ENCODE data around the gene DPP6. TPM values are rescaled to one million over a fixed set of nuclear protein-coding genes. Genes with fewer than 3 reads are reported as not detected.

Gene DPP6
- total RNA-seq, 2 donors from 2014 or later: 0.05 to 38.7 TPM

DNA sequence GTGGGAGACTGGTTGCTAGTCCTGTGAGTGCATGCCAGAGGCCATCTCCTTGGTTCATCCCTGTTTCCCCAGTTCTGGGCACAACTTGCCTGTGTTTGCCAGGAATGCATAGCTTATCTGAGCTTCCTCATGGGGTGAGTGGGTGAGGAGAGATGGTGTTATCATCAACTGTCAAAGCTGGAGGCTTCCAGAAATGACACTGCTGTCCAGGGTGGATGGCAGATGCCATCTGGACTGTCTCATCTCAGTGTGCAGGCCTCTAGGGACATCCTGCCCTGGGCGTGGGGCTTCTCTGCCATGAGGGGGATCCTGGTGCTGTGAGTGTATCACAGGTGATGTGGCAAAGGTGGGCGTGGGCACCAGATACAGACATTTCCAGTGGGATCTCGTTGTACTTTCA lies 328.6 kb downstream of the DPP6 start:
- H3K9me3 ChIP-seq: no peaks in the 10 kb centered on the region
- intact Hi-C loops (cut with DNase I): no loop called here
- TF ChIP-seq, protein P1, sequence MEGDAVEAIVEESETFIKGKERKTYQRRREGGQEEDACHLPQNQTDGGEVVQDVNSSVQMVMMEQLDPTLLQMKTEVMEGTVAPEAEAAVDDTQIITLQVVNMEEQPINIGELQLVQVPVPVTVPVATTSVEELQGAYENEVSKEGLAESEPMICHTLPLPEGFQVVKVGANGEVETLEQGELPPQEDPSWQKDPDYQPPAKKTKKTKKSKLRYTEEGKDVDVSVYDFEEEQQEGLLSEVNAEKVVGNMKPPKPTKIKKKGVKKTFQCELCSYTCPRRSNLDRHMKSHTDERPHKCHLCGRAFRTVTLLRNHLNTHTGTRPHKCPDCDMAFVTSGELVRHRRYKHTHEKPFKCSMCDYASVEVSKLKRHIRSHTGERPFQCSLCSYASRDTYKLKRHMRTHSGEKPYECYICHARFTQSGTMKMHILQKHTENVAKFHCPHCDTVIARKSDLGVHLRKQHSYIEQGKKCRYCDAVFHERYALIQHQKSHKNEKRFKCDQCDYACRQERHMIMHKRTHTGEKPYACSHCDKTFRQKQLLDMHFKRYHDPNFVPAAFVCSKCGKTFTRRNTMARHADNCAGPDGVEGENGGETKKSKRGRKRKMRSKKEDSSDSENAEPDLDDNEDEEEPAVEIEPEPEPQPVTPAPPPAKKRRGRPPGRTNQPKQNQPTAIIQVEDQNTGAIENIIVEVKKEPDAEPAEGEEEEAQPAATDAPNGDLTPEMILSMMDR (IDR thresholded peaks at IDR 0.05): no peak
- TF ChIP-seq POLR2A (IDR thresholded peaks at IDR 0.05) (no peak), POLR2AphosphoS5 (IDR thresholded peaks at IDR 0.05) (no peak)
- no peak for DNase-seq (ENCODE audit: low spot score)
- H3K36me3 ChIP-seq: no peaks in the 10 kb centered on the region
- 86% methylated on average over 3 of the region's 3 CpGs for WGBS
- H3K4me1 ChIP-seq (replicated peaks): no peaks in the 10 kb centered on the region
- H3K27ac ChIP-seq: no peak overlapping the region
- H3K27me3 ChIP-seq (replicated peaks; ENCODE audit: insufficient read depth): no peaks in the 10 kb centered on the region
- no peak overlapping the region for H3K4me3 ChIP-seq

DNA sequence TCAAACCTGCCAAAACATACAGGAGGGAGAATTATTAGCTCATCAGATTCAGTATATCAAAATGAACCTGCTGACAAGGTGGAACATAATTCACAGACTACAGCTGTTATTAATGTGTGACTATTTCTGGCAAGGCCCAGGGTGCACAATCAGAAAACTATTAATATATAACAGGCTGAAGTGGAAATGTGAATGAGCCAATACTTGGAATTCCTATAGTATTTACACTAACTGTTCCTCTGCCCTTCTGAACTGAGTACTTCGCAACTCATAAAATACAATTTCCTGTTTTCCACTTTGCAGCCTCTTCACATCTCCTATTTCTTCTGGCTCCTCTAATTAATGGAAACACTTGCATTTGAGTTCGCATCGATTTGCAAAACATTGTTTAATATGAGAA lies 330.8 kb downstream of the DPP6 start:
- no peak overlapping the region for H3K27ac ChIP-seq
- no peak overlapping the region for H3K4me3 ChIP-seq
- H3K27me3 ChIP-seq (replicated peaks; ENCODE audit: insufficient read depth): no peaks in the 10 kb centered on the region
- H3K36me3 ChIP-seq: no peaks in the 10 kb centered on the region
- H3K9me3 ChIP-seq: no peaks in the 10 kb centered on the region
- DNase-seq (ENCODE audit: low spot score): no peak
- WGBS: 66% methylated on average over 3 of the region's 3 CpGs
- TF ChIP-seq POLR2A (IDR thresholded peaks at IDR 0.05) (no peak), POLR2AphosphoS5 (IDR thresholded peaks at IDR 0.05) (no peak)
- TF ChIP-seq, protein P1 (IDR thresholded peaks at IDR 0.05): no peak
- intact Hi-C loops (cut with DNase I): no loop called here
- H3K4me1 ChIP-seq (replicated peaks): no peaks in the 10 kb centered on the region

DNA sequence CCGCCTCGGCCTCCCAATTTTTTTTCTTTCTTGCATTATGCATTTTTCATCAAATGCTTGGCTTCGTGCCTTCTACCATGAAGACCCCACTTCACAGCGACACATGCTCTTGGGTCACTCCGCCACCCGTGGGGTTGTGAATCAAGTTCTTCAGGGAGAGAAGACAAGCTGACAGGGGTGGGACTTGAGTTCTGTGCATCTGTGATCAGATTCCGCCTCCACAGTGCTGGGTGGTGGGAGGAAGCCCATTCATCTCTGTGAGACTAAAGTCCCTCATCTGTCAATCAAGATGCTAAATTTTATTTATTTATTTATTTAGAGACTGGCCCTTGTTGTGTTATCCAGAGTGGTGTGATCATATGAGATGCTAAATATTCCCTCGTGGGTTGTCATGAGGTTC lies 333.0 kb downstream of the DPP6 start:
- Histone ChIP-seq H3K4me3 (no peak overlapping the region), H3K4me1 (replicated peaks) (no peaks in the 10 kb centered on the region), H3K27me3 (replicated peaks; ENCODE audit: insufficient read depth) (no peaks in the 10 kb centered on the region), H3K27ac (no peak overlapping the region), H3K9me3 (no peaks in the 10 kb centered on the region), H3K36me3 (no peaks in the 10 kb centered on the region)
- TF ChIP-seq POLR2AphosphoS5 (IDR thresholded peaks at IDR 0.05) (no peak), POLR2A (IDR thresholded peaks at IDR 0.05) (no peak)
- TF ChIP-seq, protein P1 (IDR thresholded peaks at IDR 0.05): no peak
- WGBS: 89% methylated on average over 8 of the region's 8 CpGs
- intact Hi-C loops (cut with DNase I): no loop called here
- DNase-seq (ENCODE audit: low spot score): no peak

DNA sequence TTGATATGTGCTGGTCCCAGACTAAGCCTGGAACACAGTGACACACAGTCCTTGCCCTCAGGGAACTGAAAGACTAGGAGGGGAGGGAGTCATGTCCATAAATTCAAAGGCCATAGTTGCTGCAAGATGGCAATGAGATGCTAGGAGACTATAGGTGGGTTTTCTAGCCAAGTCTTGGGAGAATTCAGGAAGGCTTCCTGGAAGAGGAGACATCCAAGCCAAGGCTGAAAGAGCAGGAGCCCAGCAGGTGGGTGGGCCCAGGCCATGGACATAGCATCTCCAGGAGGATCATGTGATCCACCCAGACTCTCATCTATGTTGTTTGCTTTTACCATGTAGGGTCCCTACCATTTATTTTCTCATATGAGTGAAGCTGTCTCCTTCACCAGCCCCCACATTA lies 335.1 kb downstream of the DPP6 start:
- no peak for DNase-seq (ENCODE audit: low spot score)
- no peak overlapping the region for H3K27ac ChIP-seq
- H3K9me3 ChIP-seq: no peaks in the 10 kb centered on the region
- H3K27me3 ChIP-seq (replicated peaks; ENCODE audit: insufficient read depth): no peaks in the 10 kb centered on the region
- H3K36me3 ChIP-seq: no peaks in the 10 kb centered on the region
- TF ChIP-seq, protein P1 (IDR thresholded peaks at IDR 0.05): no peak
- TF ChIP-seq POLR2A (IDR thresholded peaks at IDR 0.05) (no peak), POLR2AphosphoS5 (IDR thresholded peaks at IDR 0.05) (no peak)
- intact Hi-C loops (cut with DNase I): no loop called here
- H3K4me3 ChIP-seq: no peak overlapping the region
- H3K4me1 ChIP-seq (replicated peaks): no peaks in the 10 kb centered on the region

DNA sequence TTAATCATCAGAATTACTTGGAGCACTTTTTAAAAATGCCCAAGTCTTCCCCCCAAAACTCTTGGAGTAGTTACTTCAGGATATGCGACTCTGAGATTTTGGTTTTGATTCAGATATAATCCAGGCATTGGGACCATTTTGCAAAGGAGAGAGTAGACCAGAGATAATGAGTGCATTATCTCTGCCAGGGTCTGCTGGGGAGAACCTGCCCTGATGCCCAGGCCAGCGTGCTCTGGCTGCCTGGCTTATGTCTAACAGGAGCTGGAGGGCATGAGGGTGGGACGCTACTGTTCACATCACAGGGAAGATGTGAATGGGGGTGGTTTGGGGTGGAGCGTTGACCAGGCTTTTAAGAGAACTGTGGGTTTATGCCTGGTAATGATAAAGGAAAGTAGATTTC lies 336.2 kb downstream of the DPP6 start:
- Histone ChIP-seq H3K4me3 (no peak overlapping the region), H3K27ac (no peak overlapping the region), H3K4me1 (replicated peaks) (no peaks in the 10 kb centered on the region), H3K36me3 (no peaks in the 10 kb centered on the region), H3K27me3 (replicated peaks; ENCODE audit: insufficient read depth) (no peaks in the 10 kb centered on the region), H3K9me3 (no peaks in the 10 kb centered on the region)
- intact Hi-C loops (cut with DNase I): no loop called here
- WGBS: 87% methylated on average over 4 of the region's 4 CpGs
- TF ChIP-seq, protein P1 (IDR thresholded peaks at IDR 0.05): no peak
- TF ChIP-seq POLR2AphosphoS5 (IDR thresholded peaks at IDR 0.05) (no peak), POLR2A (IDR thresholded peaks at IDR 0.05) (no peak)
- DNase-seq (ENCODE audit: low spot score): no peak
